ENCODE data around the gene LRMDA. TPM values are rescaled to one million over a fixed set of nuclear protein-coding genes. Genes with fewer than 3 reads are reported as not detected.

The LRMDA gene
- total RNA-seq, 1 donor from 2014 or later = 0.19 TPM

- TF ChIP-seq, protein P1, sequence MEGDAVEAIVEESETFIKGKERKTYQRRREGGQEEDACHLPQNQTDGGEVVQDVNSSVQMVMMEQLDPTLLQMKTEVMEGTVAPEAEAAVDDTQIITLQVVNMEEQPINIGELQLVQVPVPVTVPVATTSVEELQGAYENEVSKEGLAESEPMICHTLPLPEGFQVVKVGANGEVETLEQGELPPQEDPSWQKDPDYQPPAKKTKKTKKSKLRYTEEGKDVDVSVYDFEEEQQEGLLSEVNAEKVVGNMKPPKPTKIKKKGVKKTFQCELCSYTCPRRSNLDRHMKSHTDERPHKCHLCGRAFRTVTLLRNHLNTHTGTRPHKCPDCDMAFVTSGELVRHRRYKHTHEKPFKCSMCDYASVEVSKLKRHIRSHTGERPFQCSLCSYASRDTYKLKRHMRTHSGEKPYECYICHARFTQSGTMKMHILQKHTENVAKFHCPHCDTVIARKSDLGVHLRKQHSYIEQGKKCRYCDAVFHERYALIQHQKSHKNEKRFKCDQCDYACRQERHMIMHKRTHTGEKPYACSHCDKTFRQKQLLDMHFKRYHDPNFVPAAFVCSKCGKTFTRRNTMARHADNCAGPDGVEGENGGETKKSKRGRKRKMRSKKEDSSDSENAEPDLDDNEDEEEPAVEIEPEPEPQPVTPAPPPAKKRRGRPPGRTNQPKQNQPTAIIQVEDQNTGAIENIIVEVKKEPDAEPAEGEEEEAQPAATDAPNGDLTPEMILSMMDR (IDR thresholded peaks at IDR 0.05) = no peak
- Mint-ChIP-seq H3K4me1 (ENCODE audit: unreplicated experiment) (no peaks in the 10 kb centered on the region), H3K9me3 (ENCODE audit: unreplicated experiment) (no peaks in the 10 kb centered on the region), H3K4me3 (ENCODE audit: unreplicated experiment) (no peak overlapping the region), H3K27me3 (ENCODE audit: unreplicated experiment) (peaks cover 70% of the 10 kb centered on the region), H3K36me3 (ENCODE audit: unreplicated experiment) (no peaks in the 10 kb centered on the region), H3K27ac (ENCODE audit: unreplicated experiment) (no peak overlapping the region)
- no peak for DNase-seq (ENCODE audit: extremely low spot score, unreplicated experiment)
These were observed 203.5 kb downstream of the LRMDA start for GRCh38 chr10:75634947-75635346.

DNA sequence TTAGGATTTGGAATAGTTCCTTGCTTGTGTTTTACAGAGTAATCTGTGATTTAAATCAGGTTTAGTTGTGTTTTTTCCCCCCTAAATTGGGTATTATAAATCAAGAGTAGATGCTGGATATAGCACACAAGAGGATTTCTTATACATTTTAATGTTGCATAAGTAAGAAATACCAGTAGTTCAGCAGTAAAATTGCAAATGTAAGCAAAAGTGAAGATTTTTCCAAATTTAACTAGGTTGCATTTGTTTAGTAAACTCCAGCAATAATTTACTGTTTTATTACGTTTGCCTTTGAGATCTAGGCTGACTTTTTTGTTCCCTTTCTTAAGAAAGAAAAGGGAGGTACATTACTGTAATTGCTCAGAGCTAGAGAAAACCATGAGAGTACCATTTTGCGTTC is 207.3 kb downstream of the LRMDA start:
- DNase-seq (ENCODE audit: extremely low spot score, unreplicated experiment) = no peak
- H3K4me1 Mint-ChIP-seq (ENCODE audit: unreplicated experiment) = no peaks in the 10 kb centered on the region
- no peak overlapping the region for H3K27ac Mint-ChIP-seq (ENCODE audit: unreplicated experiment)
- H3K27me3 Mint-ChIP-seq (ENCODE audit: unreplicated experiment) = peaks cover 61% of the 10 kb centered on the region
- no peak overlapping the region for H3K4me3 Mint-ChIP-seq (ENCODE audit: unreplicated experiment)
- no peaks in the 10 kb centered on the region for H3K9me3 Mint-ChIP-seq (ENCODE audit: unreplicated experiment)
- H3K36me3 Mint-ChIP-seq (ENCODE audit: unreplicated experiment) = no peaks in the 10 kb centered on the region
- TF ChIP-seq, protein P1 (IDR thresholded peaks at IDR 0.05) = no peak

DNA sequence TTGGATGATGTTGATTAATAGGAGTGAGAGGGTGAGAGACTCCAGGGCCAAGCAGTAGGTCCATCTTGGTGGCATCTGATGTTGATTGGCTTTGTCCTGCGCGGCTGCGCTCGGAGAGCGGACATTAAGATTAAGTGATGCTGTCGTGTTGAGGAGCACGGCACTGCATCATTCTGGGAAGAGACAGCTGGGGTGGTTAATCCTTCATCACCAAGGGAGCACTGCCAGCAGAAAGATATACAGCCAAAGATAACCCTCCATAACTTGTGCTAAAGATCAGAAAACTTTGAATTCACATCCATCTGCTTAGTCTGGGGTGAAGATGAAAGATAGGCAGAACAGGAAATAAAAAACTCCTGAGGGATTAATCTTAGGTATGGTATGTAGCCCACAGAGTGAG is 208.3 kb downstream of the LRMDA start:
- no peak overlapping the region for H3K4me3 Mint-ChIP-seq (ENCODE audit: unreplicated experiment)
- H3K27me3 Mint-ChIP-seq (ENCODE audit: unreplicated experiment) = peaks cover 59% of the 10 kb centered on the region
- no peaks in the 10 kb centered on the region for H3K36me3 Mint-ChIP-seq (ENCODE audit: unreplicated experiment)
- H3K9me3 Mint-ChIP-seq (ENCODE audit: unreplicated experiment) = no peaks in the 10 kb centered on the region
- DNase-seq (ENCODE audit: extremely low spot score, unreplicated experiment) = no peak
- TF ChIP-seq, protein P1 (IDR thresholded peaks at IDR 0.05) = no peak
- H3K4me1 Mint-ChIP-seq (ENCODE audit: unreplicated experiment) = no peaks in the 10 kb centered on the region
- H3K27ac Mint-ChIP-seq (ENCODE audit: unreplicated experiment) = no peak overlapping the region

DNA sequence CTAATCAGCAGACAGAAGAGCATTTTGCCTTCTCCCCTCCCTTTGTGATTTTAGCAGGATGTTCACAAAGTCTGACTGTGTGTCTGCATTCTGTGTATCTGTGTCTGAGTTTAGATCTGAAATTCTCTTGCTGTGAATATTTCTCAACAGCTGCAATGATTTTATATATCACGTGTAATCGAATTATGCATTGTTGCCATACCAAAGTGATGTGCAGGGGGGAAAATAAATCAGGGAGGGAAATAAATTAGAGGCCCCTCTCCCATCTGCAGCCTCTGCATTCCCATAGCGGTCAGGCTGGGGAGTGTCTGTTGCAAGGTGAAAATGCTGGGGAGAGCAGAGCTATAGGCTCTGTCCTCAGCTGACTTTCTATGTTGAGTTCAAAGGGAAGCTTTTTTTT is 209.0 kb downstream of the LRMDA start:
- TF ChIP-seq, protein P1 (IDR thresholded peaks at IDR 0.05) = no peak
- Mint-ChIP-seq H3K36me3 (ENCODE audit: unreplicated experiment) (no peaks in the 10 kb centered on the region), H3K27me3 (ENCODE audit: unreplicated experiment) (peaks cover 55% of the 10 kb centered on the region), H3K27ac (ENCODE audit: unreplicated experiment) (no peak overlapping the region), H3K4me1 (ENCODE audit: unreplicated experiment) (no peaks in the 10 kb centered on the region), H3K9me3 (ENCODE audit: unreplicated experiment) (no peaks in the 10 kb centered on the region), H3K4me3 (ENCODE audit: unreplicated experiment) (no peak overlapping the region)
- DNase-seq (ENCODE audit: extremely low spot score, unreplicated experiment) = no peak

- peaks cover 53% of the 10 kb centered on the region for H3K27me3 Mint-ChIP-seq (ENCODE audit: unreplicated experiment)
- no peak overlapping the region for H3K27ac Mint-ChIP-seq (ENCODE audit: unreplicated experiment)
These were observed 209.4 kb downstream of the LRMDA start for GRCh38 chr10:75640803-75641202.

More at GRCh38 chr10:75640803-75641202, 209.4 kb downstream of the LRMDA start:
- H3K4me1 Mint-ChIP-seq (ENCODE audit: unreplicated experiment) = no peaks in the 10 kb centered on the region
- H3K4me3 Mint-ChIP-seq (ENCODE audit: unreplicated experiment) = no peak overlapping the region
- TF ChIP-seq, protein P1 (IDR thresholded peaks at IDR 0.05) = no peak
- H3K36me3 Mint-ChIP-seq (ENCODE audit: unreplicated experiment) = no peaks in the 10 kb centered on the region
- H3K9me3 Mint-ChIP-seq (ENCODE audit: unreplicated experiment) = no peaks in the 10 kb centered on the region
- DNase-seq (ENCODE audit: extremely low spot score, unreplicated experiment) = no peak
